Head of caudate nucleus (tissue), 42 donors: ENCODE measurements around the gene NDUFB10.

Experiments used
- DNase-seq, 42 donors: peaks; one replicate each; pipeline versions ENCODE4 v3.0.0 to v3.0.0-alpha.2; 2020 to 2021; ENCODE audit warnings: mixed read lengths in 7 of 42
- intact Hi-C: fragments of 100-400 bp; cut with DNase I; formaldehyde crosslinking; loops from one replicate; pipeline ENCODE4 v1.15.0; 2022

The NDUFB10 gene

DNA sequence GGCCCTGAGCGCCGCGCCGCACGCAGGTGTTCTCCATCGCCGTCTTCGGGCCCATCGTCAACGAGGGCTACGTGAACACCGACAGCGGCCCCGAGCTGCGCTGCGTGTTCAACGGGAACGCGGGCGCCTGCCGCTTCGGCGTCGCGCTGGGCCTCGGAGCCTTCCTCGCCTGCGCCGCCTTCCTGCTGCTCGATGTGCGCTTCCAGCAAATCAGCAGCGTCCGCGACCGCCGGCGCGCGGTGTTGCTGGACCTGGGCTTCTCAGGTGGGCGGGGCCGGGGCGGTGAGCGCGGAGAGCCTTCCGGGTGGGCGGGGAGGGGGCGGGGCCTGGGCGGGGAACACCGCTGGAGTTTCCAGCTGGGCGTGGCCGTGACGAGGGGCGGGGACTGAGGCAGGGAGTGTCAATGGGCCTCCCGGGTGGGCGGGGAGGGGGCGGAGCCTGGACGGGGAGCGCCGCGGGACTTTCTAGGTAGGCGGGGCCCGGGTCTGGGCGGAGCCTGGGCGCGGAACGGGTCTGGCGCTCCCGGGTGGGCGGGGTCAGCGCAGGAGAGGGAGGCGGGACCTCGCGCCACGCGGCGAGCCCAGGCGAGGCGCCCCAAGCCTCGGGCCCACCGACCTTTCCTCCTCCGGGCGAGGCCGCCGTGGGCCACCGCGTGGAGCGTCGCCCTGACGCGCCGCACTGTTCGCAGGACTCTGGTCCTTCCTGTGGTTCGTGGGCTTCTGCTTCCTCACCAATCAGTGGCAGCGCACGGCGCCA is 32.8 kb downstream of the NDUFB10 start:
- intact Hi-C loops, result no loop called here
- DNase-seq, result peak; percentile 70 to 94 (median 86)

DNA sequence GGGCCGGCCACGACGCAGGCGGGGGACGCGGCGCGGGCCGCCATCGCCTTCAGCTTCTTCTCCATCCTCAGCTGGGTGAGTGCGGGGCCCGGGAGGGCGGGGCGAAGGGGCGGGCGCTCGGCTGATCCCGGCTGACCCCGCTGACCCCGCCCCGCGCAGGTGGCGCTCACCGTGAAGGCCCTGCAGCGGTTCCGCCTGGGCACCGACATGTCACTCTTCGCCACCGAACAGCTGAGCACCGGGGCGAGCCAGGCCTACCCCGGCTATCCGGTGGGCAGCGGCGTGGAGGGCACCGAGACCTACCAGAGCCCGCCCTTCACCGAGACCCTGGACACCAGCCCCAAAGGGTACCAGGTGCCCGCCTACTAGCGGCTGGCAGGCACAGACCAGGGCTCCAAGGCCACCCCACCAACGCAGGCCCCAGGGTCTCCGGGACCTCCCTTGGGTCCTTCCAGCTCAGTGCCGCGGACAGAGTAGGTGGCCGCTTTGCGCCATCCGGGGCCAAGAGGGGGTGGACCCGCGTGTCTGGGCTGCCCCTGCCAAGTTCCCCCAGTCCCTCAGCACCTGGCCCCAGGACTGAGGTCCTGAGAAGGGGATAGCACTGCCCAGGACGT is 33.5 kb downstream of the NDUFB10 start:
- no peak for DNase-seq
- intact Hi-C loops, result no loop called here

DNA sequence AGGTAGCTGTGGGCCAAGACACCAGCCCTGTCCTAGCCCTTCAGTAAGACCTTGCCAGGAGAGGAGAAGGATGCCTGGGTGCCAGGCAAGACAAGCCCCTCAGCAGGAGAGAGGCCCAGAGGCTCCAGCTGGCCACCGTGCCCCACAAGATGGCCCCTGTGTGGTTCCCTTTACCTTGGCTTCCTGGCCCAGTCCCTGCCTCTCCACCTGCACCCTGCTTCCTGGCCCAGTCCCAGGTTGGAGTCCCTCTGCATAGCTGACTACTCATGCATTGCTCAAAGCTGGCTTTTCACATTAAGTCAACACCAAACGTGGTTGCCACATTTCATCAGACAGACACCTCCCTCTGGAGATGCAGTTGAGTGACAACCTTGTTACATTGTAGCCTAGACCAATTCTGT is 34.4 kb downstream of the NDUFB10 start:
- no peak for DNase-seq
- intact Hi-C loops, result no loop called here

- no peak for DNase-seq
- intact Hi-C loops, result no loop called here
These were observed 38.4 kb downstream of the NDUFB10 start for GRCh38 chr16:1997494-1998359.

GRCh38 chr16:1998360-1998835 is 39.1 kb downstream of the NDUFB10 start:
- intact Hi-C loops, result no loop called here
- DNase-seq, result no peak

- no peak for DNase-seq
- intact Hi-C loops, result no loop called here
These were observed 39.8 kb downstream of the NDUFB10 start for GRCh38 chr16:1998852-1999801.

DNA sequence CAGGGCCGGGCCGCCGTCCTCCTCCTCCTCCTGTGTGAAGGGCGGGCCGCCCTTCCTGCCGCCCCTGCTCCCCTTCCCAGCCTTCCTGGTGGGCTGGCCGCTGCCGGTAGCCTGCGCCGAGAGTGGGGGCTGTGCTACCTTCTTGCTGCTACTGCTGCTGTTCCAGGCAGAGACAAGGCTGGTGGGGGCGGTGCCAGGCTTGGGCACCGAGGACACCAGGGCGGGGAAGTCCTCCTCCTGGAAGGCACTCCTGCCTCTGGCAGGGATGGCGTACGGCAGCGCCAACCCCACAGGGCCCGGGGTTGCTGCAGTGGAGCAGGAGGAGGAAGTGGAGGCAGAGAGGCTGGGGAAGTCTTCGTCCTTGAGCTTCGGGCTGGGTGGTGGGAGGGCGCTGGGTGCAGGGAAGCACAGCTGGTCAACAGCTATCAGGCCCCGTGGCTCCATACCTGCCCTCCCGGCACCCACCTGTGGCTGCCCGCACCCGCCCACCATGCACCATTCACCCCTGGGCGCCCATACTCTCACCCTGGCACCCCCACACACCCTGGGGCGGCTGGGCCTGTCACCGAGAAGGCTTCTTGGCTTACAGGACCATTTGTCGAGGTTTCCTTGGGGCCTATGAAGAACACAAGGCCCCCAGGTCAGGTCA is 40.7 kb downstream of the NDUFB10 start:
- peak in 28 of 42 donors; percentile 30 to 87 (median 58) for DNase-seq
- intact Hi-C loops, result no loop called here

DNA sequence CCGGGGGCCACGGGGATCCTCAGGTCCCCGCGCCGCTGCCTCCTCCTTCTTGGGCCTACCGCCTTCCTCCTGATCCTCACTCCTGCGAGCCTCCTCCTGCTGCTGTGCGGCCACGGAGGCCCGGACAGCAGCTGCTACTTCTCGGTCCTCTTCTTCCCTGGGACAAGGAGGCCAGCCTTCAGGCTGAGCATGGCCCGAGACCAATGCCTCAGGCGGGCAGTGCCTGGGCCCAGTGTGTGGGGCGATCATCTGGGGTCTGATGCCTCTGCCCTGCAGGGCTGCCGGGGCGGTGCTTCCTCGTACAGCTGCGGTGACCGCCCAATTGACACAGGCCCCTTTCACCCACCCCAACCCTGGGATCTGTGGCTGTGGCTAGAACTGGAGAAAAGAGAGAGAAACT is 41.7 kb downstream of the NDUFB10 start:
- no peak for DNase-seq
- intact Hi-C loops, result no loop called here

- DNase-seq, result no peak
- intact Hi-C loops, result no loop called here
These were observed 42.4 kb downstream of the NDUFB10 start for GRCh38 chr16:2001456-2002355.

DNA sequence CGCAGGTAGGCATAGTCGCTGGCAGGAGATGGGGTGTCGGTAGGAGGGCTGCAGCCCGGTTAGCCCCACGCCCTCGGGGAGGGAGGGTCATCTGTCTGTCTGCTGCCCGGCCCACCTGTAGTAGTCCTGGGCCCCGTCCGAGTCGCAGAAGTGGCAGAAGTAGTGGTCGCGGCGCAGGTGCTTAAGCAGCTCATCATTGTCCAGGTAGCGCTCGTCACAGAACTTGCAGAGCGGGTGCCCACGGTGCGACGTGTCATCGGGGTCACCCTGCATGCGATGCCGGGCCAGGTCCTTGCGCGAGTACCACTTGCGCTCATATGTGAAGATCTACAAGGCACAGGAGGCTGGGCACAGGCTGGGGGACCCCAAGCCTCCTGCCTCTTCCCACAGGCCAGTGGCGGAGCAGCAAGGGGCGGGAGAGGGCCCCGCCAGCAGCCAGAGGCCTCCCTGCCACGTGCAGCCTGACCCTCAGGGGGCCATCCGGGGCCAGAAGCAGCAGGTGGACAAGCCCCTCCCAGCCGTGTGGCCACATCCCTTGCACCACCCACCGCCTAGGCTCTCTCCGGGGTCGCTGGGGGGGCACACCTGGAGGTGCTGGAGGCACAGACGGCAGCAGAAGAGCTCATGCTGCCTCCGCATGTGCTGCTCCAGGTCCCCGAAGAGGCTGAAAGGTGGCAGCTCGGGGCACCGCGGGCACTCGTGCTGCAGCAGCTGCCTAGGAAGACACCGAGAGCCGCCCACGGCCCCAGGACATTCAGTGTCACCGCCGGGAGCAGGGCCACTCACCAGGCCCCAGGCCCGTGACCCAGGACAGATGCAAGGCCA is 43.3 kb downstream of the NDUFB10 start:
- no peak for DNase-seq
- intact Hi-C loops, result no loop called here

- DNase-seq, result no peak
- intact Hi-C loops, result no loop called here
These were observed 44.0 kb downstream of the NDUFB10 start for GRCh38 chr16:2003231-2003826.

DNA sequence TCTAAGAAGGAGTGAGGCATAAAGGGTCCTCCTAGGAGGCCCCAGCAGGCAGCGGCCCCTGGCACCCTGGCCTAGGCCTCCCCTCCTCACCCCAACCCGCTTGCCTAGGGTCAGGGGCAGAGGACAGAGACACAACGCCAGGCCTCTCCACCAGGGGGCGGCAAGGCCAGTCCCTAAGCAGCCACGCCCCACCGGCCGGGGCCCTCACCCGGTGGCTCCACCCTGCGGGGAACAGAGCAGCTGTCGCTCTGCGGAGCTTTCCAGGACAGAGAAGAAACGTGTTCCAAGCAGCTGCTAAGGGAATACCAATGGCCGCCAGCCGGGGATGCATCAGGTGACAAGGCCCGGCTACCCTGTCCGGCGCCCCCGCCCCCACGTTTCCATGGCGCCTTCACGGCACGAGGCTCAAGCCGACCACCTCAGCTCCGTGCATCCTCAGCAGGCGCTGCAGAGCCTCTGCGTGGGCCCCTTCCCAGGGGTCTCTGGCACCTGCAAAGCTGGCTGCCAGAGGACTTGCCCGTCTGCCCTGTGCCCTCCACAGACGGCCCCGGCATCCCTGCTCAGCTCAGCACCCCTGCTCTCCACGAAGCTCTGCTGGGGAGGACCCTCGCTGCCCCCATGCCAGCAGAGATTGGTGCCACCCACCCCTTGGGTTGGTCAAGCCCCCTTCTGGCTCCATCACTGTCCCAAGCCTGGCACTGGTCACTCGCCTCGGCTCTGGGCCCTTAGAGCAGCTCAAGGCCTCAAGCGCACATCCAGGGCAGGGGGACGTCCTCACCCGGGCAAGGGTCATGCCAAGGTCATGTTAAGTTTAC is 44.7 kb downstream of the NDUFB10 start:
- intact Hi-C loops, result no loop called here
- peak in 41 of 42 donors; percentile 42 to 90 (median 77) for DNase-seq

DNA sequence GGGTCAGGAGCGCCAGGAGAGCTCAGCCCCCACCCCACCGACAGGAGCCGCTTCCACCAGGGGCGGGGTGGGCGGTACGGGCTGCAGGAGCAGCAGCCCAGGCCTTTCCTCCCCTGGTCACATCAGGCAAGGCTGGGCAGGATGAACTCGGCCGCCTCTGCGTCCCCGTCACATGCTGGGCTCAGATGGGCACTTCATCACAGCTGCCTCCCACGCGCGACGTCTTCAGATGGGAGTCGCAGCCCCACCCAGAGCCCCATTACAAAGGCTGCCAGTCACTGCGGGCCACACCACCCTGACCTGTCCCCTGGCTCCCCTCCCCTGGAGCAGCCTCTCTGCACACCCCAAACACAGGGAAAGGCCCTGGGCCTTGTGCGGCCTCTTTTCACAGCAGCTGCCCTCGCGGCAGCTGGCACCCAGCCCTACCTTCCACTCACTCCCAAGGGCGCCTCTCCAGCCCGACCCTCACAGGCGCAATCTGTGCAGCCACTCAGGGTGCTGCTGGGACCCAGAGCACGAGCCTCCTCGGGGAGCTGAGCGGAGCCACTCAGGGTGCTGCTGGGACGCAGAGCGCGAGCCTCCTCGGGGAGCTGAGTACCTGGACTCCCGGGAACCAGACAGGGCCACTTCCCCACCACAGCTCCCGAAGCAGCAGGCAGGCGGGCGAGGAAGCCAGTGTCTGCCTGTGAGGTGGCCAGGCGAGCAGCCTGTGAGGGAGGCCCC is 45.6 kb downstream of the NDUFB10 start:
- DNase-seq, result no peak
- intact Hi-C loops, result no loop called here

DNA sequence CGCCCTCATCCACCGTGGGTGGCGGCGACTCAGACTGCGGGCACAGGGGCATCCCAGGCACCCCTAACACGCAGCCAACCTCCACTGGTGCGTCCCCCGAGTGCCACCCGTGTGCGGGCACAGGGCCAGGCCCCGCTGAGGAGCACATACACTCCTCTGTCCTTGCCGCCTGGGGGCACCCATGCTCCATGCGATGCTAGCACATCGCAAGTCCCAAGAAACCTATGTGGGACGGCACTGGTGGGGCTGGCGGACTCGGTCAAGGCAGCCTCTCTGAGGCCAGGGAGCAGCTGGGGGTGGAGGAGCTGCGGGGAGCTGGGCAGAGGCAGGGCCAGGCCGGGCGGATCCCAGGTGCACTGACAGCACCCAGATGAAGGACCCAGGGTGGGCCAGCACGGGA is 46.3 kb downstream of the NDUFB10 start:
- DNase-seq, result peak in 1 of 42 donors; percentile 16

More for the DNA sequence above, 46.3 kb downstream of the NDUFB10 start:
- intact Hi-C loops, result no loop called here
